ENCODE data around the gene ECT2. TPM values are rescaled to one million over a fixed set of nuclear protein-coding genes. Genes with fewer than 3 reads are reported as not detected.

Gene ECT2
- polyA plus RNA-seq, 2 donors = 3.7 to 8.1 TPM

DNA sequence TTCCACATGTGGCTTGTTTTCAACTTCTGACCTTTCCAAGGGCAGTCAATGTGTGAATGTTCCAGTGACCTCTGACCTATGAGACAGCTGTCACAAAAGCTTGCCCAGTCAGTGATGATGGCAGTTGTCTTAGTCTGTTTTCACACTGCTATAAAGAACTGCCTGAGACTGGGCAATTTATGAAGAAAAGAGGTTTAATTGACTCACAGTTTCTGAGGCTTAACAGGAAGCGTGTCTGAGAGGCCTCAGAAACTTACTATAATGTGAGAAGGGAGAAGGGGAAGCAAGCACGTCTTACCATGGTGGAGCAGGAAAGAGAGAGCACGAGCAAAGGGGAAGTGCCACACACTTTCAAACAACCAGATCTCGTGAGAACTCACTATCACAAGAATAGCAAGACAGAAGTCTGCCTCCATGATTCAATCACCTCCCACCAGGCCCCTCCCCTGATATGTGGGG lies 95.6 kb downstream of the ECT2 start:
- no peaks in the 10 kb centered on the region for H3K9me3 ChIP-seq (ENCODE audit: control insufficient read depth in 2 of 2, insufficient read depth in 1 of 2, low read depth in 1 of 2, low read length in 1 of 2)
- H3K27me3 ChIP-seq (ENCODE audit: control insufficient read depth in 1 of 2, insufficient read depth in 2 of 2, low read length in 2 of 2) = no peaks in the 10 kb centered on the region
- no peaks in the 10 kb centered on the region for H3K4me1 ChIP-seq (ENCODE audit: control insufficient read depth in 2 of 2, insufficient read depth in 2 of 2, low read length in 1 of 2)
- H3K4me3 ChIP-seq (ENCODE audit: low read depth in 1 of 2, low read length in 2 of 2) = no peak overlapping the region
- 63 to 76% methylated on average over 4 of the region's 4 CpGs for WGBS, 2 donors
- H3K36me3 ChIP-seq (ENCODE audit: control insufficient read depth in 2 of 2, insufficient read depth in 2 of 2, low read length in 1 of 2) = no peaks in the 10 kb centered on the region
- H3K27ac ChIP-seq (ENCODE audit: low read depth in 2 of 2, low read length in 1 of 2) = no peak overlapping the region

DNA sequence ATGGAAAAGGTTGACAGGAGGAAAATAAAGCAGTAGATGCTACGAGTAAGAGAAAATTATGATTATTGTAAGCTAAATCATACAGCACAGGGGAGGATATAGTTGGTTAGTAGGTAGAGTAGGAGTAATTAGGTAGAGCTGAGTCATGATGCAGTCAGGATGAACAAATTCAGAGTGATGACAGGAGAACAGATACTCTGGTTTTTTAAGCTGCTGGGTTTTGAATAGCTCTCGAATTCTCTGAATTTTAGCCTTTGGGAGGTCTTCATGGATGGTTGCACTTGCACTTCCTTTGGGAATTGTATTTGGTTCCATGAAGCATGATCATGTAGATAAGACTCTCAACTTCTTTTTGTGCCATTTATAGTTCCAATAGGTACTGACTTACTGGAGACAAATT lies 96.2 kb downstream of the ECT2 start:
- Histone ChIP-seq H3K36me3 (ENCODE audit: control insufficient read depth in 2 of 2, insufficient read depth in 2 of 2, low read length in 1 of 2) (no peaks in the 10 kb centered on the region), H3K9me3 (ENCODE audit: control insufficient read depth in 2 of 2, insufficient read depth in 1 of 2, low read depth in 1 of 2, low read length in 1 of 2) (no peaks in the 10 kb centered on the region), H3K4me3 (ENCODE audit: low read depth in 1 of 2, low read length in 2 of 2) (no peak overlapping the region), H3K27ac (ENCODE audit: low read depth in 2 of 2, low read length in 1 of 2) (no peak overlapping the region), H3K4me1 (ENCODE audit: control insufficient read depth in 2 of 2, insufficient read depth in 2 of 2, low read length in 1 of 2) (no peaks in the 10 kb centered on the region), H3K27me3 (ENCODE audit: control insufficient read depth in 1 of 2, insufficient read depth in 2 of 2, low read length in 2 of 2) (no peaks in the 10 kb centered on the region)
- WGBS, 2 donors = 59 to 70% methylated on average over 2 of the region's 2 CpGs

DNA sequence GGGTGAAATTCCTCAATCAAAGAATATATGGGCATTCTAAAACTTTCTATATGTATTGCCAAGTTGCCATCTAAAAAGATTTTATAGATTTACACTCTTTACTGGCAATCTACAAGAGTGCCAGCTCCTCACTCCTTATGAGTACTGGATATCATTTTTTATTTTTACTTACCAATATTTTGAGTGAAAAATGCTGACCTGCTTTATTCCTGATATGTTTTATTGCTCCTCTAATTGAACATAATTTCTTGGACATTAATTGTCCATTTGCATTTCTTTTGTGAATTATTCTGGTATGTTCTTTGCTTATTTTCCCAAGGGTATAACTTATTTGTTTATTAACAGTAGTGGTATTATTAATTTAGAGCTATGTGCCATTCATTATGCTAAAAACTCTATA lies 96.8 kb downstream of the ECT2 start:
- H3K4me3 ChIP-seq (ENCODE audit: low read depth in 1 of 2, low read length in 2 of 2) = no peak overlapping the region
- H3K36me3 ChIP-seq (ENCODE audit: control insufficient read depth in 2 of 2, insufficient read depth in 2 of 2, low read length in 1 of 2) = no peaks in the 10 kb centered on the region
- no peaks in the 10 kb centered on the region for H3K9me3 ChIP-seq (ENCODE audit: control insufficient read depth in 2 of 2, insufficient read depth in 1 of 2, low read depth in 1 of 2, low read length in 1 of 2)
- H3K4me1 ChIP-seq (ENCODE audit: control insufficient read depth in 2 of 2, insufficient read depth in 2 of 2, low read length in 1 of 2) = no peaks in the 10 kb centered on the region
- H3K27ac ChIP-seq (ENCODE audit: low read depth in 2 of 2, low read length in 1 of 2) = no peak overlapping the region
- no peaks in the 10 kb centered on the region for H3K27me3 ChIP-seq (ENCODE audit: control insufficient read depth in 1 of 2, insufficient read depth in 2 of 2, low read length in 2 of 2)

DNA sequence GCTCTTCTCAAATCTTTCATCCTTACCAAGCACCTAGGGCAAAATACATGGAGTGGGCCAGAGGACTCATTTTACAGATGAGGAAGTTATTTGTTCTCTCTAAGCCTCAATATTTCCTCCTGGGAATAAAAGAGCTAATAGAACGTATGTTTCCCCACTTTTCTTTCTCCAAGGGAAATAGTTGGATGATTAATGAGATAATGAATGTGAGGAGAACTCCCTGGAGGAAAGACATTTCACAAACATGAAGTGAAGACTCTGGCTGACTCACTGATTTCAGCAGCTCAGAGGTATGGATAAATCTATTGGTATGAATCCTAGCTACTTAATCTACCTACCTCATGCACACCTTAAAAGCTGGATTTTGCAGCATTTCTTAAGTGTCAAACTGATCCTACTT lies 98.4 kb downstream of the ECT2 start:
- 12 to 35% methylated on average over 1 of the region's 1 CpG for WGBS, 2 donors

DNA sequence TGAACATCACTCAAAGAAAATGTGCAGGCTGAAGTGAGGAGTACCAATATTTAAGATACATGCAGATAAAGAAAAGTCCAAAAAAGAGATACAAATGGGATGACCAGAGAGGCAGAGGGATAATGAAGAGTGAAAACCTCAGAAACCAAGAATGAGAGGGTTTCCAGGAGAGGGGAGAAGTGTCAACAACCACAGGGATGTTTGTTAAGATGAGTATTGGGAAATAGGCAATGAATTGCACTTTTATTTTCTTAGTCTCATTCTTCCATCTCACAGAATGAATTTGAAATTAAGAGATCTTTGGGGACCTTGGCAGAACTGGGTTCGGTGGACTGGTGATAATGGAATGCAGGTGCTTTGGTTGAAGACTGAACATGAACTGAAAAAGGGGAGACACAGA lies 102.5 kb downstream of the ECT2 start:
- Histone ChIP-seq H3K27me3 (ENCODE audit: control insufficient read depth in 1 of 2, insufficient read depth in 2 of 2, low read length in 2 of 2) (no peaks in the 10 kb centered on the region), H3K27ac (ENCODE audit: low read depth in 2 of 2, low read length in 1 of 2) (no peak overlapping the region), H3K4me3 (ENCODE audit: low read depth in 1 of 2, low read length in 2 of 2) (no peak overlapping the region), H3K4me1 (ENCODE audit: control insufficient read depth in 2 of 2, insufficient read depth in 2 of 2, low read length in 1 of 2) (no peaks in the 10 kb centered on the region), H3K9me3 (ENCODE audit: control insufficient read depth in 2 of 2, insufficient read depth in 1 of 2, low read depth in 1 of 2, low read length in 1 of 2) (no peaks in the 10 kb centered on the region), H3K36me3 (ENCODE audit: control insufficient read depth in 2 of 2, insufficient read depth in 2 of 2, low read length in 1 of 2) (no peaks in the 10 kb centered on the region)
- 79 to 86% methylated on average over 1 of the region's 1 CpG for WGBS, 2 donors

More for the DNA sequence above, 98.4 kb downstream of the ECT2 start:
- H3K27ac ChIP-seq (ENCODE audit: low read depth in 2 of 2, low read length in 1 of 2) = no peak overlapping the region
- no peaks in the 10 kb centered on the region for H3K27me3 ChIP-seq (ENCODE audit: control insufficient read depth in 1 of 2, insufficient read depth in 2 of 2, low read length in 2 of 2)
- no peaks in the 10 kb centered on the region for H3K9me3 ChIP-seq (ENCODE audit: control insufficient read depth in 2 of 2, insufficient read depth in 1 of 2, low read depth in 1 of 2, low read length in 1 of 2)
- H3K36me3 ChIP-seq (ENCODE audit: control insufficient read depth in 2 of 2, insufficient read depth in 2 of 2, low read length in 1 of 2) = no peaks in the 10 kb centered on the region
- H3K4me1 ChIP-seq (ENCODE audit: control insufficient read depth in 2 of 2, insufficient read depth in 2 of 2, low read length in 1 of 2) = no peaks in the 10 kb centered on the region
- H3K4me3 ChIP-seq (ENCODE audit: low read depth in 1 of 2, low read length in 2 of 2) = no peak overlapping the region

DNA sequence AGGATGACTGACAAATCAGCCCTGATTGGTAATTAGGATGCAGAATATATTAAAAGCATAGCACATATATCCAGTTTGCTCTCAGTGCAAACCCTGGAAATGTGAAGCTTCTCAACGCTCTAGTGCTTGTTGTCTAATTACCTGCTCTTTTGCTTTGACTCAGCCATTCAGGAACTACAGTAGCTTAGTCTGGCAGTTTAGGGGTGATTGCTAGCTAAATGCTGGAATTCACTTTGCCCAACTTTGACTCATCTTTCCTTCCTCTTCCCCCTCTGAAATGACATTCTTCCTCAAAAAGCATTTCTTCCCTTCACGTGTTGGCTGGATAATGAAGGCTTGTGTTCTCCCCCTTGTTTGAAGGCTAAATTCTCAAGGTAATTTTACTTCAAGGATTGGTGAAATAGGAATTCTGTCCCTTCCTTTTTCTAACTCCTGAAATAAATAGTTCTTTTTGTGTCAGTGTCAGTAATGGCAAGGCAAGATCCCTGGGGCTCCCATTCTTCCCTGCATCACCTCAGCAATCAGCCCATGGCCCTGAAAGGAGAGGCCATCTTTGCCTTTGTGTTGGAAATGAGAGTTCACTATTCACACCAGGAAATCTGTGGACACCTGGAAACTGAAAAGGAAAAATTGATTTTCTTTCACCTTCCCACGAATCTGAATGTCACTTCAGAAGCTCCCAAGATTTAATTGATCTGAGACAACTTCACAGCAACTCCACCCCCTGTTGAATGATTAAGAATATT lies 103.6 kb downstream of the ECT2 start:
- Histone ChIP-seq H3K27ac (ENCODE audit: low read depth in 2 of 2, low read length in 1 of 2) (no peak overlapping the region), H3K4me3 (ENCODE audit: low read depth in 1 of 2, low read length in 2 of 2) (no peak overlapping the region), H3K36me3 (ENCODE audit: control insufficient read depth in 2 of 2, insufficient read depth in 2 of 2, low read length in 1 of 2) (no peaks in the 10 kb centered on the region), H3K9me3 (ENCODE audit: control insufficient read depth in 2 of 2, insufficient read depth in 1 of 2, low read depth in 1 of 2, low read length in 1 of 2) (no peaks in the 10 kb centered on the region), H3K4me1 (ENCODE audit: control insufficient read depth in 2 of 2, insufficient read depth in 2 of 2, low read length in 1 of 2) (no peaks in the 10 kb centered on the region), H3K27me3 (ENCODE audit: control insufficient read depth in 1 of 2, insufficient read depth in 2 of 2, low read length in 2 of 2) (no peaks in the 10 kb centered on the region)
- 60 to 64% methylated on average over 3 of the region's 3 CpGs for WGBS, 2 donors

DNA sequence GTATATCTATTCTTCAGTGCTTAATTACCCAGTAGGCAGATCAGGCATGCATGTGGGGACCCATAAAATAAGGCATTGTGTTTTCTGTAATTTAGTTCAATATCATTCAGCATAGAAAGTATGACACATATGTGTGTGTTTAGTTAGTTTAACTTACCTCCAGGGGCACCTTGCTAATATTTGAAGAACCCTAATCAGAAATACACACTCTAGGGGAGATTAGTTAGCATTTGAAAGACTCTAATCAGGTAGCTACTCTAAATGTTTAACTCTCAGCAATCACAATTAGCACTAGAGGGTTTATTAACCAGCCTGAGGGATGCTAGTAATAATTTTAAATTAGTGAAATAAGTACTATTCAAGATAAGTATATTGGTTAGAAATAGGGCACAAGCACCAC lies 104.5 kb downstream of the ECT2 start:
- Histone ChIP-seq H3K4me1 (ENCODE audit: control insufficient read depth in 2 of 2, insufficient read depth in 2 of 2, low read length in 1 of 2) (no peaks in the 10 kb centered on the region), H3K36me3 (ENCODE audit: control insufficient read depth in 2 of 2, insufficient read depth in 2 of 2, low read length in 1 of 2) (no peaks in the 10 kb centered on the region), H3K27ac (ENCODE audit: low read depth in 2 of 2, low read length in 1 of 2) (no peak overlapping the region)

DNA sequence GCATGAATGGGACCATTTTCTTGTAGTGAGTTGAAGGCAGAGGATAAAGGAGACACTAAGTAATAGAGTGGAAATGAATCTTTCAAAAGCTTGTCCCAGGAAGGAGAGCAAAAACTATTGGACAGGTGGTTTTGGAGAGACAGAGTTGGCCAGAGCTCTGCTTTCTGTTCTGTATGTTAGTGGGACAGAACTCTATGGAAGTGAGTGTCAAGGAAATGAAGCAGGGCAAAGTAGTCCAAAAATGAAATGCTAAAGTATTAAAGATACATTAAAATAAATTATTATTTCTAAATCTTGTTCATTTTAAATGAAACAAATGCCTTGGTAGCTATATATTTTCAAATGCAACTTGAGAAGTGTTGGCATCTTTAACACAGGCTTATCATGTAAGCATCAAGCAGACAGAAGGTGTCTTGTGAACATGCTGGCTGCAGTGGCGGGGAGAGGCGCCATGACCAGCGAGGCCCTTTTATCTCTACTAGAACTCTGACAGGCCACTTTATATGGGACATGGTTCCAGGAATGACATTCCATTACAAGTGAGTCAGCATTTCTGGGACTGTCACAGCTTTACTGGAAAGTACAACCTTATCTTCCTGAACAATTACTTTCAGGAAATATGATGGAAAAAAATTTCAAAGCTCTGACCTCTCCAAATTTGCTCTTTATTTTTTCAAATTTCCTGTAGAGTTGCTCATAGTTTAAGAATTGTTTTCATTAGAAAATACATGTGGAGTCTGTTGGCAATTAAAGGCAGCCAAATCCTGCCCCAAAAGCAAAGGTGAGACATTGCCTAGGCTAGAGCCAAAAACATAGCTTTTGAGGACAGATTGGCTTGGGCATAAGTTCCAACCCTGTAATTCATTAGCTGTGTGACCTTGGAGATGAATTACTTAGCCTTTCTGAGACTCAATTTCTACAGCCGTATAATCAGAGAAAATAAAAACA lies 106.5 kb downstream of the ECT2 start:
- Histone ChIP-seq H3K4me3 (ENCODE audit: low read depth in 1 of 2, low read length in 2 of 2) (no peak overlapping the region), H3K27me3 (ENCODE audit: control insufficient read depth in 1 of 2, insufficient read depth in 2 of 2, low read length in 2 of 2) (no peaks in the 10 kb centered on the region), H3K4me1 (ENCODE audit: control insufficient read depth in 2 of 2, insufficient read depth in 2 of 2, low read length in 1 of 2) (no peaks in the 10 kb centered on the region), H3K9me3 (ENCODE audit: control insufficient read depth in 2 of 2, insufficient read depth in 1 of 2, low read depth in 1 of 2, low read length in 1 of 2) (no peaks in the 10 kb centered on the region), H3K36me3 (ENCODE audit: control insufficient read depth in 2 of 2, insufficient read depth in 2 of 2, low read length in 1 of 2) (no peaks in the 10 kb centered on the region), H3K27ac (ENCODE audit: low read depth in 2 of 2, low read length in 1 of 2) (no peak overlapping the region)
- WGBS, 2 donors = 54 to 65% methylated on average over 4 of the region's 4 CpGs

More for the DNA sequence above, 104.5 kb downstream of the ECT2 start:
- Histone ChIP-seq H3K27me3 (ENCODE audit: control insufficient read depth in 1 of 2, insufficient read depth in 2 of 2, low read length in 2 of 2) (no peaks in the 10 kb centered on the region), H3K4me3 (ENCODE audit: low read depth in 1 of 2, low read length in 2 of 2) (no peak overlapping the region), H3K9me3 (ENCODE audit: control insufficient read depth in 2 of 2, insufficient read depth in 1 of 2, low read depth in 1 of 2, low read length in 1 of 2) (no peaks in the 10 kb centered on the region)

DNA sequence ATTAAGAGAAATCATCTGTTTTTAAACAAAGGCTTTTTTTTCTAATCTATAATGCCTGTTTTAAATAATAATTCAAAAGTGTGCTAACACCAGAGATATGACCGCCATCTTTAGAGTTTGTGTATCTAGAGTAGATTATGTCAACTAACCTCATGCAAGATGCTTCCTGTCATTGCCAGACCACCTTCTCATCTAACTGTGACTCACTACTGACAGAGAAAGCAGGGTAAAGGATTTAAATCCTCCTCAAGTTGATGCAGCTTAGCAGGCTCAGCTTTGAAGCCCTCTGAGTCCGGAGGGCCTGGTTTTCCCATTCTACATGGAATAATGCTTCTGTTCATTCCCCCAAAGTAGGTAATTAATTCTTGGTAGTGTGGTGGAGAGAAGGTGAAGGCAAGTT lies 108.5 kb downstream of the ECT2 start:
- Histone ChIP-seq H3K27me3 (ENCODE audit: control insufficient read depth in 1 of 2, insufficient read depth in 2 of 2, low read length in 2 of 2) (no peaks in the 10 kb centered on the region), H3K36me3 (ENCODE audit: control insufficient read depth in 2 of 2, insufficient read depth in 2 of 2, low read length in 1 of 2) (no peaks in the 10 kb centered on the region), H3K4me3 (ENCODE audit: low read depth in 1 of 2, low read length in 2 of 2) (no peak overlapping the region), H3K27ac (ENCODE audit: low read depth in 2 of 2, low read length in 1 of 2) (no peak overlapping the region), H3K4me1 (ENCODE audit: control insufficient read depth in 2 of 2, insufficient read depth in 2 of 2, low read length in 1 of 2) (no peaks in the 10 kb centered on the region), H3K9me3 (ENCODE audit: control insufficient read depth in 2 of 2, insufficient read depth in 1 of 2, low read depth in 1 of 2, low read length in 1 of 2) (no peaks in the 10 kb centered on the region)
- WGBS, 2 donors = 88 to 91% methylated on average over 2 of the region's 2 CpGs

All from esophagus (tissue), 2 donors.